IMR-90 (cell line): ENCODE results near the gene MPRIP. TPM values are rescaled to one million over a fixed set of nuclear protein-coding genes. Genes with fewer than 3 reads are reported as not detected.

Source experiments
- ATAC-seq: fragments of 200-7000 bp; cut with Tn5 transposase; 2 replicates; pipeline ENCODE4 v1.9.1; 2020; ENCODE audit warnings: low read depth, mild to moderate bottlenecking, moderate library complexity
- BruUV-seq: library from RNA; stranded (reverse); fragments of 400-500 nt; replicated peaks from 2 replicates; lab custom pipeline; 2021; lab: Mats Ljungman, UMichigan
- CTCF ChIA-PET: fragments of 300-600 bp; formaldehyde crosslinking; extraction: SDS; loops from one replicate; lab custom pipeline; 2021; ENCODE audit warnings: antibody characterized with exemption; lab: Yijun Ruan, JAX
- POLR2A ChIA-PET: fragments of 300-600 bp; sonication (Branson Sonifier 250); formaldehyde crosslinking; loops from one replicate; lab custom pipeline; 2022; ENCODE audit warnings: antibody characterized with exemption; ENCODE audit not compliant: unreplicated experiment; lab: Charles Lee
- DNase-seq: peaks from one replicate; pipeline ENCODE4 v3.0.0; 2013
- H2AFZ ChIP-seq: replicated peaks from 2 replicates; pipeline ENCODE3; 2013; ENCODE audit warnings: low read length, mild to moderate bottlenecking; ENCODE audit not compliant: poor library complexity
- H2AK5ac ChIP-seq: 2 replicates; pipeline ENCODE4 v1.6.1; 2013; ENCODE audit warnings: low read depth, low read length, inconsistent platforms
- H2AK9ac ChIP-seq: replicated peaks from 2 replicates; pipeline ENCODE3; 2013; ENCODE audit warnings: mild to moderate bottlenecking, low read depth, low read length, moderate library complexity; ENCODE audit not compliant: poor library complexity
- H2BK120ac ChIP-seq: 2 replicates; pipeline ENCODE4 v1.6.1; 2013; ENCODE audit warnings: low read depth, low read length, inconsistent platforms
- H2BK15ac ChIP-seq: 3 replicates; pipeline ENCODE4 v1.6.1; 2013; ENCODE audit warnings: low read depth, low read length, inconsistent platforms
- H2BK20ac ChIP-seq: 2 replicates; pipeline ENCODE4 v1.6.1; 2013; ENCODE audit warnings: low read depth, mild to moderate bottlenecking, inconsistent platforms, low read length, moderate library complexity
- H2BK5ac ChIP-seq: 2 replicates; pipeline ENCODE4 v1.6.1; 2013; ENCODE audit warnings: mild to moderate bottlenecking, low read depth, low read length, inconsistent platforms; ENCODE audit not compliant: poor library complexity, severe bottlenecking
- H3K14ac ChIP-seq: replicated peaks from 2 replicates; pipeline ENCODE4 v1.6.1; 2013; ENCODE audit warnings: low read depth, low read length, inconsistent platforms
- H3K18ac ChIP-seq: 2 replicates; pipeline ENCODE4 v1.6.1; 2013; ENCODE audit warnings: low read depth, low read length, control low read depth
- H3K23ac ChIP-seq: 2 replicates; pipeline ENCODE4 v1.6.1; 2013; ENCODE audit warnings: low read depth, low read length, inconsistent platforms
- H3K27ac ChIP-seq: 2 replicates; pipeline ENCODE4 v1.5.1; 2013; ENCODE audit warnings: mild to moderate bottlenecking, control low read depth, low read length; ENCODE audit not compliant: insufficient read depth
- H3K27me3 ChIP-seq: 2 replicates; pipeline ENCODE4 v1.6.1; 2013; ENCODE audit warnings: low read length; ENCODE audit not compliant: control insufficient read depth, insufficient read depth
- H3K36me3 ChIP-seq: 2 replicates; pipeline ENCODE4 v1.6.1; 2013; ENCODE audit warnings: low read length, mixed read lengths; ENCODE audit not compliant: control insufficient read depth, insufficient read depth
- H3K4ac ChIP-seq: 2 replicates; pipeline ENCODE4 v1.6.1; 2013; ENCODE audit warnings: low read depth, low read length, inconsistent platforms
- H3K4me1 ChIP-seq: 2 replicates; pipeline ENCODE4 v1.6.1; 2013; ENCODE audit warnings: low read length, mixed read lengths; ENCODE audit not compliant: control insufficient read depth, insufficient read depth
- H3K4me2 ChIP-seq: 2 replicates; pipeline ENCODE4 v1.6.1; 2013; ENCODE audit warnings: low read depth, mild to moderate bottlenecking, control low read depth, low read length, moderate library complexity
- H3K4me3 ChIP-seq: 2 replicates; pipeline ENCODE4 v1.5.1; 2013; ENCODE audit warnings: low read depth, mild to moderate bottlenecking, control low read depth, low read length, moderate library complexity; ENCODE audit not compliant: insufficient read depth
- H3K56ac ChIP-seq: 2 replicates; pipeline ENCODE4 v1.6.1; 2013; ENCODE audit warnings: low read length, inconsistent platforms; ENCODE audit not compliant: insufficient read depth; ENCODE audit errors: extremely low read depth
- H3K79me1 ChIP-seq, 2 experiments: 2 replicates each; pipeline ENCODE4 v1.6.1; 2013; ENCODE audit warnings: low read length in 2 of 2, inconsistent platforms in 1 of 2, low read depth in 1 of 2
- H3K9ac ChIP-seq: 2 replicates; pipeline ENCODE4 v1.6.1; 2013; ENCODE audit warnings: low read depth, low read length, control low read depth
- H3K9me1 ChIP-seq: 2 replicates; pipeline ENCODE4 v1.6.1; 2013; ENCODE audit warnings: low read length, inconsistent platforms; ENCODE audit not compliant: insufficient read depth
- H3K9me3 ChIP-seq: 2 replicates; pipeline ENCODE4 v1.6.1; 2013; ENCODE audit warnings: low read length; ENCODE audit not compliant: control insufficient read depth, insufficient read depth
- H4K20me1 ChIP-seq: 2 replicates; pipeline ENCODE4 v1.6.1; 2013; ENCODE audit warnings: low read length, inconsistent platforms; ENCODE audit not compliant: insufficient read depth
- H4K5ac ChIP-seq: 2 replicates; pipeline ENCODE4 v1.6.1; 2013; ENCODE audit warnings: mild to moderate bottlenecking, low read depth, low read length, control low read depth
- H4K8ac ChIP-seq, 2 experiments: 2 replicates each; pipeline ENCODE4 v1.6.1; 2013; ENCODE audit warnings: low read depth in 2 of 2, low read length in 2 of 2, control low read depth in 1 of 2, inconsistent platforms in 1 of 2
- H4K91ac ChIP-seq: 2 replicates; pipeline ENCODE4 v1.6.1; 2013; ENCODE audit warnings: low read depth, low read length, inconsistent platforms; ENCODE audit not compliant: insufficient read depth
- BHLHE40 ChIP-seq: fragments of 150-350 bp; IDR thresholded peaks from 2 replicates; pipeline ENCODE4 v1.6.1; 2016; ENCODE audit warnings: mild to moderate bottlenecking, low read depth, low read length
- CEBPB ChIP-seq: IDR thresholded peaks from 2 replicates; pipeline ENCODE4 v1.6.1; 2012; ENCODE audit warnings: low read depth, low read length, improper control_type of control experiment
- CTCF ChIP-seq: conservative IDR thresholded peaks from 2 replicates; pipeline ENCODE4 v1.5.1; 2012; ENCODE audit warnings: mild to moderate bottlenecking, low read depth, low read length, improper control_type of control experiment
- MAZ ChIP-seq: IDR thresholded peaks from 2 replicates; pipeline ENCODE4 v1.6.1; 2012; ENCODE audit warnings: low read depth, mild to moderate bottlenecking, low read length, improper control_type of control experiment, moderate library complexity, borderline replicate concordance
- NFE2L2 ChIP-seq: fragments of 150-350 bp; IDR thresholded peaks from 2 replicates; pipeline ENCODE4 v1.6.1; 2016; ENCODE audit warnings: low read depth, mild to moderate bottlenecking, low read length
- RAD21 ChIP-seq: IDR thresholded peaks from 2 replicates; pipeline ENCODE4 v1.6.1; 2012; ENCODE audit warnings: low read length, improper control_type of control experiment
- RFX5 ChIP-seq: IDR thresholded peaks from 2 replicates; pipeline ENCODE4 v1.8.0; 2012; ENCODE audit warnings: low read depth, mild to moderate bottlenecking, low read length, moderate library complexity
- SMC3 ChIP-seq: fragments of 150-350 bp; IDR thresholded peaks from 2 replicates; pipeline ENCODE4 v1.6.1; 2016; ENCODE audit warnings: low read depth, mild to moderate bottlenecking, antibody characterized with exemption, low read length, moderate library complexity
- USF2 ChIP-seq: fragments of 150-350 bp; IDR thresholded peaks from 2 replicates; pipeline ENCODE4 v1.6.1; 2017; ENCODE audit warnings: mild to moderate bottlenecking, antibody characterized with exemption, low read length, low read depth
- WGBS, 2 experiments: methylation state at CpG; one replicate each; pipeline versions ENCODE4 v1.1.5 to v1.1.7; 2013; ENCODE audit warnings: missing lambda C conversion rate in 2 of 2; ENCODE audit not compliant: insufficient read length in 1 of 2; ENCODE audit errors: extremely low coverage in 2 of 2; 5-methylcytosine and 5-hydroxymethylcytosine counted together
- dilution Hi-C: fragments of 300-500 bp; cut with HindIII; formaldehyde crosslinking; loops from one replicate; pipeline ENCODE4 v1.14.3; 2018; ENCODE audit warnings: low sequenced_read_pairs; ENCODE audit not compliant: unreplicated experiment
- in situ Hi-C: fragments of 300-500 bp; cut with MboI; formaldehyde crosslinking; loops from 3 replicates; pipeline ENCODE4 v1.14.3; 2019; ENCODE audit warnings: low sequenced_read_pairs, inconsistent platforms, mixed read lengths
- intact Hi-C: fragments of 100-400 bp; cut with micrococcal nuclease; formaldehyde crosslinking; loops from 2 replicates; pipeline ENCODE4 v1.10.0; 2022
- polyA plus RNA-seq, 3 experiments: library from polyadenylated mRNA; depleted of rRNA; stranded (reverse); fragments of >200 nt; gene quantifications; 2 replicates each; pipeline ENCODE4 v1.2.3, GENCODE V29; 2012; ENCODE audit warnings: low replicate concordance in 1 of 3
- total RNA-seq: library from RNA; depleted of rRNA; stranded (reverse); fragments of >200 nt; gene quantifications from 2 replicates; pipeline ENCODE4 v1.2.3, GENCODE V29; 2012

Gene MPRIP
- total and polyA plus RNA-seq, 2 of the 4 experiments (the other 2 are of a cell fraction), result 111 to 149 TPM

GRCh38 chr17:17189559-17189958 lies 147.3 kb downstream of the MPRIP start:
- BruUV-seq, result no TSS peak
- 40% methylated on average over 1 of the region's 4 CpGs; no CpG with 5 or more reads in 1 of the 2 experiments for WGBS, 2 experiments
- peaks cover 2% of the 10 kb centered on the region; the same call in 1 of the 2 replicates for H4K20me1 ChIP-seq
- intact Hi-C loops (no loop called here), in situ Hi-C loops (no loop called here), dilution Hi-C loops (no loop called here)
- no peak overlapping the region for H2AK9ac ChIP-seq
- H3K9ac ChIP-seq, result no peak overlapping the region
- ChIA-PET POLR2A (interaction anchor here (1.0 kb wide), 1 partner anchor 48 kb away, joined by 3 read pairs; the partner anchor contains the start of gene FLCN), CTCF (interaction anchor here (0.5 to 0.7 kb wide), 2 partner anchors 18 to 44 kb away, joined by 3 to 5 read pairs; no protein-coding TSS in a partner anchor)
- no peak overlapping the region for H3K56ac ChIP-seq
- H3K79me1 ChIP-seq, result peaks cover 0 to 19% of the 10 kb centered on the region in 2 experiments; a peak in 2 of 4 replicates
- peak overlapping the region; percentile 31 for H4K5ac ChIP-seq
- peak overlapping the region; percentile 14; the same call in 1 of the 2 replicates for H3K23ac ChIP-seq
- peak overlapping the region; percentile 78; the same call in 1 of the 2 replicates for H3K27ac ChIP-seq
- no peak overlapping the region for H4K91ac ChIP-seq
- peak overlapping the region; percentile 12; the same call in 1 of the 3 replicates for H2BK15ac ChIP-seq
- H3K9me1 ChIP-seq, result peaks cover 16% of the 10 kb centered on the region
- H2BK20ac ChIP-seq, result peak overlapping the region; percentile 92
- H3K36me3 ChIP-seq, result peaks cover 18% of the 10 kb centered on the region; the same call in 1 of the 2 replicates
- peak overlapping the region; percentile 71 for H2AK5ac ChIP-seq
- peaks cover 21% of the 10 kb centered on the region for H3K4me1 ChIP-seq
- no peaks in the 10 kb centered on the region for H3K27me3 ChIP-seq
- H4K8ac ChIP-seq, result peak overlapping the region; percentile 40 to 87; a peak in 3 of 4 replicates
- H3K18ac ChIP-seq, result peak overlapping the region; percentile 60; the same call in 1 of the 2 replicates
- TF ChIP-seq RAD21 (no peak), USF2 (no peak), SMC3 (no peak), BHLHE40 (no peak), CTCF (no peak), NFE2L2 (no peak), RFX5 (no peak), MAZ (no peak), CEBPB (no peak)
- H3K14ac ChIP-seq, result peak overlapping the region; percentile 96
- H2AFZ ChIP-seq, result no peak overlapping the region
- H3K4ac ChIP-seq, result peak overlapping the region; percentile 88
- H2BK5ac ChIP-seq, result peak overlapping the region; percentile 89
- H3K4me3 ChIP-seq, result no peak overlapping the region
- peak overlapping the region; percentile 89 for H2BK120ac ChIP-seq
- no peak for ATAC-seq
- H3K4me2 ChIP-seq, result no peak overlapping the region
- DNase-seq, result no peak
- H3K9me3 ChIP-seq, result no peaks in the 10 kb centered on the region
